LNCAP (cell line): Measurements from ENCODE around the gene FBN3.

ENCODE experiments used
- CTCF ChIP-seq: fragments of 450-650 bp; IDR thresholded peaks from 2 replicates; pipeline ENCODE4 v1.5.1; 2017; ENCODE audit warnings: mild to moderate bottlenecking

Gene FBN3

GRCh38 chr19:8120636-8121480 is 28.5 kb downstream of the FBN3 start:
- TF ChIP-seq CTCF = no peak

- TF ChIP-seq CTCF = no peak
Observed at GRCh38 chr19:8117991-8118390, 31.4 kb downstream of the FBN3 start.

GRCh38 chr19:8116437-8117293 is 32.7 kb downstream of the FBN3 start:
- no peak for TF ChIP-seq CTCF

GRCh38 chr19:8115805-8116396 is 33.5 kb downstream of the FBN3 start:
- no peak for TF ChIP-seq CTCF

- TF ChIP-seq CTCF = no peak
Observed at GRCh38 chr19:8113017-8113416, 36.4 kb downstream of the FBN3 start.

GRCh38 chr19:8111376-8111775 is 38.0 kb downstream of the FBN3 start:
- TF ChIP-seq CTCF = no peak

GRCh38 chr19:8110931-8111330 is 38.5 kb downstream of the FBN3 start:
- TF ChIP-seq CTCF = no peak
